Measurements from ENCODE around the gene FRRS1L. TPM values are rescaled to one million over a fixed set of nuclear protein-coding genes. Genes with fewer than 3 reads are reported as not detected.

The FRRS1L gene
- total RNA-seq, 8 experiments from 2014 or later = 0.31 to 20.0 (median 15.7) TPM

- WGBS, 10 experiments = 17 to 100% (median 53%) methylated on average over 1 to 4 of the region's 4 CpGs; no CpG with 5 or more reads in 2 of the 10 experiments
- no peak overlapping the region for H3K4me3 ChIP-seq
- no peak overlapping the region for H3K27ac ChIP-seq
- ATAC-seq (replicated peaks in 6 of 8) = peak in 3 of 8 experiments; percentile 25 to 56 (median 51)
- H3K4me1 ChIP-seq (replicated peaks in 1 of 2) = no peaks in the 10 kb centered on the region
- in situ Hi-C loops (cut with MboI; ENCODE audit: low pct_unique_long_range_greater_than_20kb in 2 of 9, low sequenced_read_pairs in 9 of 9, unreplicated experiment in 9 of 9) = no loop called here
Observed at GRCh38 chr9:109107402-109108240, 59.4 kb downstream of the FRRS1L start.

- whole genome bisulfite sequencing, 10 experiments = 84 to 100% (median 96%) methylated on average over 1 to 3 of the region's 3 CpGs; no CpG with 5 or more reads in 1 of the 10 experiments
- no peak overlapping the region for H3K4me3 ChIP-seq
- in situ Hi-C loops (cut with MboI; ENCODE audit: low pct_unique_long_range_greater_than_20kb in 2 of 9, low sequenced_read_pairs in 9 of 9, unreplicated experiment in 9 of 9) = no loop called here
- H3K4me1 ChIP-seq (replicated peaks in 1 of 2) = peaks cover 10 to 14% of the 10 kb centered on the region in 2 donors
- no peak for ATAC-seq (replicated peaks in 6 of 8)
- H3K27ac ChIP-seq = no peak overlapping the region
Observed at GRCh38 chr9:109101810-109102209, 65.2 kb downstream of the FRRS1L start.

- 0 to 100% (median 76%) methylated on average over 1 to 3 of the region's 3 CpGs; no CpG with 5 or more reads in 3 of the 10 experiments for WGBS, 10 experiments
- no peak for ATAC-seq (replicated peaks in 6 of 8)
- in situ Hi-C loops (cut with MboI; ENCODE audit: low pct_unique_long_range_greater_than_20kb in 2 of 9, low sequenced_read_pairs in 9 of 9, unreplicated experiment in 9 of 9) = no loop called here
- Histone ChIP-seq H3K4me3 (no peak overlapping the region), H3K4me1 (replicated peaks in 1 of 2) (peaks cover 10 to 14% of the 10 kb centered on the region in 2 donors), H3K27ac (no peak overlapping the region)
Observed at GRCh38 chr9:109101202-109101595, 65.8 kb downstream of the FRRS1L start.

DNA sequence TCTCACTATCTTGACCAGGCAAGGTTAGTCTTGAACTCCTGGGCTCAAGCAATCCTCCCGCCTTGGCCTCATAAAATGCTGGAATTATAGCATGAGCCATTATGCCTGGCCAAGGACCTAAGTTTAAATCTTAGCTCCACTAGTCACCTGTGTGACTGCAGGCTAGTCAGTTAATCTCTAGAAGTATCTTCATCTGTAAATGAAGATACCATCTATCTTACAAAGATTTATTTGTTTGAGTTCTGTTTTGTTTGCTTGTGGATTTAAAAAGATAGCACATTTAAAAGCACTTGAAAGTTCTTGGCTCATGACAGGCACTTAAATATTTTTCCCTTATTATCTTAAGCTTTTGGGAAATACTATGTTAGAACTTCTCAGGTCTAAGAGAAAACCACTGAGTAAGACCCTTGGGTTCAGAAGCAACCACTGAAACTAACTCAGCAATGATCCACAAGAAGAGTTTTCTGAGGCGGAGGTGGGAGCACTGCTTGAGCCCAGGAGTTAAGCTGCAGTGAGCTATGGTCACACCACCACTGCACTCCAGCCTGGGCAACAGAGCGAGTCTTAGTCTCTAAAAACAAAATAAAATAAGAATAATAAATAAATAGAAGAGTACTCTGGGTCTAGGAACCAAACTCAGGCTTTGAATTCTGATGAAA, 66.4 kb downstream of the FRRS1L start:
- Histone ChIP-seq H3K4me1 (replicated peaks in 1 of 2) (peaks cover 10 to 14% of the 10 kb centered on the region in 2 donors), H3K4me3 (no peak overlapping the region), H3K27ac (no peak overlapping the region)
- no peak for ATAC-seq (replicated peaks in 6 of 8)
- WGBS, 10 experiments = 93 to 100% (median 100%) methylated on average over 1 to 3 of the region's 3 CpGs; no CpG with 5 or more reads in 1 of the 10 experiments
- in situ Hi-C loops (cut with MboI; ENCODE audit: low pct_unique_long_range_greater_than_20kb in 2 of 9, low sequenced_read_pairs in 9 of 9, unreplicated experiment in 9 of 9) = no loop called here

- WGBS, 10 experiments = 18 to 86% (median 80%) methylated on average over 1 to 2 of the region's 2 CpGs; no CpG with 5 or more reads in 3 of the 10 experiments
- in situ Hi-C loops (cut with MboI; ENCODE audit: low pct_unique_long_range_greater_than_20kb in 2 of 9, low sequenced_read_pairs in 9 of 9, unreplicated experiment in 9 of 9) = no loop called here
- peak in 4 of 8 experiments; percentile 26 to 70 (median 56) for ATAC-seq (replicated peaks in 6 of 8)
- H3K27ac ChIP-seq = no peak overlapping the region
- no peak overlapping the region for H3K4me3 ChIP-seq
- peaks cover 10 to 14% of the 10 kb centered on the region in 2 donors for H3K4me1 ChIP-seq (replicated peaks in 1 of 2)
Observed at GRCh38 chr9:109098960-109099308, 68.1 kb downstream of the FRRS1L start.

DNA sequence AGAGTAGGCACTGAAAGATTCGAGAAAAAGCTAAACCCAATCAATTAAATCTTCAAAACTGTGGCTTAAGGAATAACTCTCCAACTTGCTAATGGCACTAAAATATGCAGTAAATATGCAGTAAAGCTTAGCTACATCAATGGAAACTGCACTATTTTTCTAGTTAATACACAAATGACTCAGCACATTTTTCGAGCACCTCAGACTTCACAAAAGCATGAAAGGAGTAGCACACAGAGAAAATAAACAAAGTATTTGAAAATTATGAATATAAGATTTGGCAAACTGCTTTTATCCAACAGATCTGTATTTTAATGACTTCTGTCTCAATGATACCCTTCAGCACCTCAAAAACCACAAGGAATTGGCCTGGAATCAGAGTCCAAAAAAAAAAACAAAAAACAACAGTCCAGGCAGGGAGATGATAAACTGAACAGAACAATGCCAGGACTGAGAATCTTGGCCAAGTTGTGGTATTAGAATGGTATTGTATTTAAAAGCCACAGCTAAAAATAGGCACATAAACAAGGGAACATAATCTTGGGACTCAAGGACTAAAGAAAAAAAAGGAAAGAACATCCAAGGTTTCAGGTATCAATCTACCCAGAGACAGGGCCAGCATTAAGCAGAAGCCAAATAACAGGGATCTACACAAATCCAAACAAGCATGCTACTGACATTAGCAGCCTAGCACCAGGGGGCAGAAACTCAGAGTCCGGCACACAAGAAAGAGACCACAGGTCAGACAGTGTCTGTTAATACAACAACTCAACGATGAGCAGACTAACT, 68.7 kb downstream of the FRRS1L start:
- in situ Hi-C loops (cut with MboI; ENCODE audit: low pct_unique_long_range_greater_than_20kb in 2 of 9, low sequenced_read_pairs in 9 of 9, unreplicated experiment in 9 of 9) = no loop called here
- Histone ChIP-seq H3K27ac (no peak overlapping the region), H3K4me1 (replicated peaks in 1 of 2) (peaks cover 10 to 14% of the 10 kb centered on the region in 2 donors), H3K4me3 (no peak overlapping the region)
- ATAC-seq (replicated peaks in 6 of 8) = peak in 7 of 8 experiments; percentile 44 to 84 (median 68)
- WGBS, 10 experiments = 6 to 83% (median 68%) methylated on average over 1 to 4 of the region's 4 CpGs

- H3K4me1 ChIP-seq (replicated peaks in 1 of 2) = peaks cover 10 to 14% of the 10 kb centered on the region in 2 donors
- no peak overlapping the region for H3K27ac ChIP-seq
- in situ Hi-C loops (cut with MboI; ENCODE audit: low pct_unique_long_range_greater_than_20kb in 2 of 9, low sequenced_read_pairs in 9 of 9, unreplicated experiment in 9 of 9) = no loop called here
- no peak for ATAC-seq (replicated peaks in 6 of 8)
- 82 to 100% (median 100%) methylated on average over 1 to 4 of the region's 4 CpGs; no CpG with 5 or more reads in 2 of the 10 experiments for WGBS, 10 experiments
- no peak overlapping the region for H3K4me3 ChIP-seq
Observed at GRCh38 chr9:109097146-109097545, 69.9 kb downstream of the FRRS1L start.

GRCh38 chr9:109095321-109095720, 71.7 kb downstream of the FRRS1L start:
- no peak for ATAC-seq (replicated peaks in 6 of 8)
- Histone ChIP-seq H3K27ac (no peak overlapping the region), H3K4me1 (replicated peaks in 1 of 2) (peaks cover 10 to 14% of the 10 kb centered on the region in 2 donors), H3K4me3 (no peak overlapping the region)
- WGBS, 10 experiments = 72 to 100% (median 92%) methylated on average over 1 to 3 of the region's 3 CpGs; no CpG with 5 or more reads in 1 of the 10 experiments
- in situ Hi-C loops (cut with MboI; ENCODE audit: low pct_unique_long_range_greater_than_20kb in 2 of 9, low sequenced_read_pairs in 9 of 9, unreplicated experiment in 9 of 9) = no loop called here

- in situ Hi-C loops (cut with MboI; ENCODE audit: low pct_unique_long_range_greater_than_20kb in 2 of 9, low sequenced_read_pairs in 9 of 9, unreplicated experiment in 9 of 9) = no loop called here
- Histone ChIP-seq H3K4me3 (no peak overlapping the region), H3K27ac (no peak overlapping the region), H3K4me1 (replicated peaks in 1 of 2) (peaks cover 10 to 14% of the 10 kb centered on the region in 2 donors)
- WGBS, 10 experiments = 90 to 100% (median 98%) methylated on average over 1 to 6 of the region's 6 CpGs; no CpG with 5 or more reads in 3 of the 10 experiments
- ATAC-seq (replicated peaks in 6 of 8) = no peak
Observed at GRCh38 chr9:109094268-109094667, 72.8 kb downstream of the FRRS1L start.

GRCh38 chr9:109092587-109092986, 74.5 kb downstream of the FRRS1L start:
- no peaks in the 10 kb centered on the region for H3K4me1 ChIP-seq (replicated peaks in 1 of 2)
- no peak overlapping the region for H3K4me3 ChIP-seq
- in situ Hi-C loops (cut with MboI; ENCODE audit: low pct_unique_long_range_greater_than_20kb in 2 of 9, low sequenced_read_pairs in 9 of 9, unreplicated experiment in 9 of 9) = no loop called here
- WGBS, 10 experiments = 40 to 100% (median 77%) methylated on average over 1 of the region's 1 CpG; no CpG with 5 or more reads in 3 of the 10 experiments
- ATAC-seq (replicated peaks in 6 of 8) = no peak
- no peak overlapping the region for H3K27ac ChIP-seq

- no peak overlapping the region for H3K4me3 ChIP-seq
- H3K4me1 ChIP-seq (replicated peaks in 1 of 2) = no peaks in the 10 kb centered on the region
- H3K27ac ChIP-seq = no peak overlapping the region
- in situ Hi-C loops (cut with MboI; ENCODE audit: low pct_unique_long_range_greater_than_20kb in 2 of 9, low sequenced_read_pairs in 9 of 9, unreplicated experiment in 9 of 9) = no loop called here
- no peak for ATAC-seq (replicated peaks in 6 of 8)
Observed at GRCh38 chr9:109092051-109092580, 74.9 kb downstream of the FRRS1L start.

DNA sequence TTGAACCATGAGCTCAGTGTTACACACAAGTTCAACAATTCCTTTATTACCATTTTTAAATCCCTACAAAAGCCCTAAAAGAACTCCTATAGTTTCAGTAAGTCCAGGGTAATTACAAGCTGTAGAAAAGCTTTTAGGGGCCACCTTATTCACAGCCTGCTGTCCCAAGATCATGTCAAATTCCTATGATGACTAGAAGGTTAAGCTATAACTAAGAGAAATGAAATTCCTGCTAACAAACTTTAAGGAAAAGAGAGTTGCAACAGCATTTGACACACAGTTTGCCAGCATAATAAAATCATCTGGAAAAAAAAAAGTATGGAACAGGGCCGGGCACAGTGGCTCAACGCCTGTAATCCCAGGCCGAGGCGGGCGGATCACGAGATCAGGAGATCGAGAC, 78.8 kb downstream of the FRRS1L start:
- no peak for ATAC-seq (replicated peaks in 6 of 8)
- in situ Hi-C loops (cut with MboI; ENCODE audit: low pct_unique_long_range_greater_than_20kb in 2 of 9, low sequenced_read_pairs in 9 of 9, unreplicated experiment in 9 of 9) = no loop called here
- 96 to 100% (median 100%) methylated on average over 1 to 7 of the region's 7 CpGs; no CpG with 5 or more reads in 4 of the 10 experiments for WGBS, 10 experiments
- Histone ChIP-seq H3K27ac (no peak overlapping the region), H3K4me1 (replicated peaks in 1 of 2) (no peaks in the 10 kb centered on the region), H3K4me3 (no peak overlapping the region)
